ENCODE data around the gene XCL2.

Gene XCL2

GRCh38 chr1:168513656-168514404 lies 30.0 kb downstream of the XCL2 start:
- no peak for DNase-seq (ENCODE audit: low read depth in 2 of 2)

GRCh38 chr1:168512864-168513595 lies 30.8 kb downstream of the XCL2 start:
- no peak for DNase-seq (ENCODE audit: low read depth in 2 of 2)

- no peak for DNase-seq (ENCODE audit: low read depth in 2 of 2)
Measured at GRCh38 chr1:168509875-168510791, 33.7 kb downstream of the XCL2 start.

DNA sequence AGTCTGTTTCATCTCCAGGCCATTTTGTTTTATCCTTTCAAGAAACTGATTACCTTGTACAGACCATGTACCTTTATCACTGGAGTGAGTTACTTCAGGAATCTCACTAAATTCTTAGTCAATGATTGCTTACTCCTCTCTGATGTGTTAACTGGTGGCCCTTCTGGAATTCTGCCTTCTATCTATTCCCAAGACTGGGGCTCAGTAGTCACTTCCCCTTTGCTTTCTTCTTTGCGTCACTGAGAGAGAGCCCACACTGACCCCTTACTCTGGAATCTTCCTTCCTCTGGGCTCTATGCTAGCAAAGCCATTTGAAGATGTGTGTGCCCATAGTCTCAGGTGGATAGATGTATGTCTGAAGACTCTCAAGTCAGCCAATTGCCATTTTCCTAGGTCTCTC lies 34.6 kb downstream of the XCL2 start:
- no peak for DNase-seq (ENCODE audit: low read depth in 2 of 2)

- DNase-seq (ENCODE audit: low read depth in 2 of 2) = no peak
Measured at GRCh38 chr1:168507828-168508227, 36.0 kb downstream of the XCL2 start.

DNA sequence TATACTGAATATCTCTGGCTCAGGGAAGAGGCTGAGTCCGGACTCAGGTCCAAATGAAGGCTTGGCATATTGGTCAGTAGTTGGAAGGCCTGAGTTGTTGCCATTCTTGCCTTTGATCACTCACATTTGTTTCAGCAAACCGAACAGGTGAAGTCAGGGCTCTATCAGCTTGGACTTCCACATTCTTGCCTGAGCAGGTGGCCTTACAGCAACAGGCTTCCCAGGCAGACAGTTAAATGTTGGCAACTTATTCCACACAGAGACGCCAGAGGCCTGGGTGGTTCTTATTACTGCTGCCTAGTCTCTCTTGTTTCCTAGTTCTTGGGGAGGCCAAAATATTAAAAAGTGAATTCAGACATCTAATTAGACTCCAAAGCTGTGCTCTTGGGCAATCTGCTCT lies 36.6 kb downstream of the XCL2 start:
- DNase-seq (ENCODE audit: low read depth in 2 of 2) = no peak

DNA sequence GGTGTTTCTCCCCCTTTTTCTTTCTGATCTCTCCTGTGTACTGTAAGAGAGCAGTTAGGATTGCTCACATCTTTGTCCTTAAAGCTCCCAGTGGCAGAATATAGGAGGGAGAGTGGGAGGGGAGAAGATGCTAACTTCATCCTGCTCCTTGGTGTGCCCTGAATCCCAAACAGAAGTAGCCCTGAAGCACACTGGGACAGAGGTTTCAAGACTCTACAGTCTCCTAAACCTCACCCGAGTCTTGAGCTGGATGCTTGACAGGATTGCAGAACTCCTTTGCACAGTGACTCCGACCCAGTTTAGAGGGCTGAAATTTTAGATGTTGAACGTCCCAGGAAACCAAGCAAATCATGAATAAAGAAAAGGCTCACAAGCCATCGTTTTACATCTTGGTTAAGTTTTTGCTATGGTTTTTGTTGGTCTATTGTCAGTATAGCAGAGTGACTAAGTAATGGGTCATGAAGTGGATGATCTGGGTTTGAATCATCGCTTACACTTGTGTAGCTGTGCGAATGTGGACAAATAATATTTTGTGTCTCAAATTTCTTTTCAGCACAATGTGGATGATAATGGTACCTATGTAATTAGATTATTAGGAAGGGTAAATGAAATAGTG lies 37.5 kb downstream of the XCL2 start:
- DNase-seq (ENCODE audit: low read depth in 2 of 2) = no peak

DNA sequence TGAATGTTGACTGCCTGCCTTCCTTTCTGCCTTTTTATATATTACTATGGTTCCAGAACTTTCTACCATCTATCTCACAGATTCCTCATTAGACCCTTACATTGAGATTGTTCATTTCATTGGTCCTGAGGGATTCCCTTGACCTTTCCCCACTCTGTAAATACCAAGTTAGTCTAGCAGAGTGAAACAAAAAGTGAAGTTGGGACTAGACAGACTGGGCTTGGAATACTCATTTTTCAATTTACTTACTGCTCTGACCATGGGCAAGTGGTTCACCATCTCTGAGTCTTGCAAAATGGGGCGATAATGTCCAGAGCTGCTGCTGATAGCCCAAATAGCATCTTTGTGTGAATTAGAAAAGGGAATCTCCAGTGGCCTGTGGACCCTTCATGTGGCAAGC lies 38.8 kb downstream of the XCL2 start:
- no peak for DNase-seq (ENCODE audit: low read depth in 2 of 2)

- DNase-seq (ENCODE audit: low read depth in 2 of 2) = no peak
Measured at GRCh38 chr1:168504064-168504837, 39.5 kb downstream of the XCL2 start.

DNA sequence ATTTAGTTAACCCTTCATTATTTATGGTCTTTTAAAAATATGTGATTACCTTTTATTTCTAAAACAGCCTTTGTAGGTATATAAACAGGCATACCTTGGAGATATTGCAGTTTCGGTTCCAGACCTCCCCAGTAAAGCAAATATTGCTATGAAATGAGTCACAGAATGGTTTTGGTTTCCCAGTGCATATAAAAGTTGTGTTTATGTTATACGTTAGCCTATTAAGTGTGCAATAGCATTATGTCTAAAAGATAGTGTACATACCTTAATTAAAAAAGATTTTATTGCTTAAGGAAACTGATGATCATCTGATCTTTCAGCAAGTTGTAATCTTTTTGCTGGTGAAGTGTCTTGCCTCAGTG lies 44.1 kb downstream of the XCL2 start:
- no peak for DNase-seq (ENCODE audit: low read depth in 2 of 2)

GRCh38 chr1:168498956-168499687 lies 44.7 kb downstream of the XCL2 start:
- no peak for DNase-seq (ENCODE audit: low read depth in 2 of 2)

DNA sequence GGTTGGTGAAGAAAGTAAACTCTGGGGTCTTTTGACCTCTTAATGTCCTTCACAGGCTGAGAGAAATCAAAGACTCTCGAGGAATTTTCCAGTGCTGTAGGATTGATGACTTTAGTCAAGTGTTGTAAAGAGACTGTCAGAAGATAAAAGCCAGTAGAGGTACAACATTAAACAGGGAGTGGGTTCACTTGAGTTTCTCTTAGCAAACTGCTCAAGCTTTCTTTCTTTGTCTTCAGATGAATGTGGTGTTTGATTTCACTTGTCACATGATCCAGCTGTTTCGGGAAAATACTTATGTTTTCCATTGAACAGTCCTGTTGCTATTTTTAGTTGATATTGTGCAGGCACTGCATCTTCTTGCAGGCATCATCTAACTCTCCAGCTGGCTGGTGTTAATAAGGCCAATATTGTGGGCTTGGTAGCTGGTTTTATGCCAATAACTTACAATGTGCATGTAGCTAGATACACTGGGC lies 45.6 kb downstream of the XCL2 start:
- no peak for DNase-seq (ENCODE audit: low read depth in 2 of 2)

- DNase-seq (ENCODE audit: low read depth in 2 of 2) = no peak
Measured at GRCh38 chr1:168497376-168497950, 46.3 kb downstream of the XCL2 start.

DNA sequence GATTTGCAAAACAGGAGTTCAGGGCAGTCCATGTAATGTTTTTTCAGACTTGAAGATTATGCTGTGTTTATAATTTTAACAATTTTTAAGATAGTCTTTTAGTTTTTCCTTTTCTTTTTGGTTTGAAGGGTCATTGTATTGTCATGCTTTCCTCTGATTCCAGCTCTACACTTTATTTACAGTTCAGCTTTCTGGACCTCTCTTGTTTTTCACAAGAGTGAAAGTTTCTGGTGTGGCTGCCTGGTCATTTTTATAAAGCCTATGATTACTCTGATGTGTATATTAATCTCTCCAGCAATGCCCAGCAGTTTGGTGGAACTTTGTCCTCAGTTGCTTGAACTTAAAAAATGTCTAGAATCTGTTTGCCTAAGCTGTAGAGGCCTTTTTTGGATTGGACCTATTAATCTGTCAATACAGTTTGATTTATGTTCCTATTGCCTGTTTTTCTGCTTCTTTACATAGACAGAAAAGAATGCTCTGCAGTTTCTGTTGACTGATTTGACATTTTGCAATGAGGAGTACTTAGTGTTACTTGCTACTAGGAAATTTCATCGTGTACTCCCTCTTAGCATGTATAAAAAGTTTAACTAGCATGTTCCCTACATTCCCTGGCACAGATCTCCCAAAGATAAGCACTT lies 52.2 kb downstream of the XCL2 start:
- DNase-seq (ENCODE audit: low read depth in 2 of 2) = no peak

Measured in stimulated activated CD4-positive, alpha-beta T cell treated with anti-CD3 and anti-CD28 coated beads, Interleukin-12 subunit alpha, Interleukin-12 subunit beta, amount 100 ng/mL, for 24 hours (primary cell).